SK-N-MC (cell line): ENCODE results near the gene PRR5L.

Source experiments
- EZH2 ChIP-seq: fragments of 200-600 bp; sonication (generic); IDR thresholded peaks from one replicate; pipeline ENCODE4 v1.6.1; 2017; ENCODE audit warnings: antibody characterized with exemption
- FOXP2 ChIP-seq: optimal IDR thresholded peaks from 2 replicates; pipeline ENCODE3; 2011; ENCODE audit warnings: mild to moderate bottlenecking, moderate library complexity; ENCODE audit not compliant: insufficient read depth; ENCODE audit errors: extremely low read length, control extremely low read depth
- POLR2AphosphoS5 ChIP-seq: IDR thresholded peaks from 2 replicates; pipeline ENCODE4 v1.6.1; 2012; ENCODE audit warnings: mild to moderate bottlenecking, low read depth, low read length, borderline replicate concordance

DNA sequence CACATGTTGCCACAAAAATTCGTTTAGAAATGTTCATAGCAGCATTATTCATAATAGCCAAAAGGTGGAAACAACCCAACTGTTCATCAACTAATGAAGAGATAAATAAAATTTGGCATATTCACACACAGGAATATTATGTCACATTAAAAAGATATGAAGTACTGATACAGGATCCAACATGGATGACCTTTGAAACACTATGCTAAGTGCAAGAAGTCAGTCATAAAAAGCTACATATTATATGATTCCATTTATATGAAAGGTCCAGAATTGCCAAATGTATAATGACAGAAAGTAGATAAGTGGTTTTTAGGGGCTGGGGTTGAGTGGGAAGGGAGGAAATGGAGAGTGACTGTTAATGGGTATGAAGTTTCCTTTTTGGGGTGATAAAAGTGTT, 9.0 kb downstream of the PRR5L start:
- TF ChIP-seq POLR2AphosphoS5 (no peak), EZH2 (no peak), FOXP2 (no peak)
